Stimulated activated CD8-positive, alpha-beta memory T cell treated with anti-CD3 and anti-CD28 coated beads, Interleukin-7, amount 100 ng/mL, for 4 hours (primary cell): ENCODE data around the gene MORN1.

Experiments
- DNase-seq, 2 donors: peaks; one replicate each; pipeline ENCODE4 v3.0.0-alpha.2; 2020; ENCODE audit warnings: low read depth in 2 of 2

MORN1 gene

GRCh38 chr1:2320760-2321667 is 70.3 kb downstream of the MORN1 start:
- no peak for DNase-seq

- no peak for DNase-seq
These were observed 71.3 kb downstream of the MORN1 start for GRCh38 chr1:2320006-2320405.

GRCh38 chr1:2319291-2319690 is 72.1 kb downstream of the MORN1 start:
- no peak for DNase-seq

- no peak for DNase-seq
These were observed 72.8 kb downstream of the MORN1 start for GRCh38 chr1:2318314-2319278.

GRCh38 chr1:2317230-2318065 is 73.9 kb downstream of the MORN1 start:
- no peak for DNase-seq

- DNase-seq: no peak
These were observed 74.8 kb downstream of the MORN1 start for GRCh38 chr1:2316451-2316961.

GRCh38 chr1:2315674-2316450 is 75.5 kb downstream of the MORN1 start:
- DNase-seq: no peak

GRCh38 chr1:2314803-2315673 is 76.3 kb downstream of the MORN1 start:
- peak; percentile 33 to 64 for DNase-seq

GRCh38 chr1:2314273-2314802 is 77.0 kb downstream of the MORN1 start:
- DNase-seq: no peak

- no peak for DNase-seq
These were observed 77.6 kb downstream of the MORN1 start for GRCh38 chr1:2313651-2314261.

GRCh38 chr1:2312515-2313301 is 78.6 kb downstream of the MORN1 start:
- DNase-seq: no peak

- DNase-seq: no peak
These were observed 79.2 kb downstream of the MORN1 start for GRCh38 chr1:2312160-2312514.

- DNase-seq: peak; percentile 29 to 50
These were observed 79.9 kb downstream of the MORN1 start for GRCh38 chr1:2311184-2312032.

- no peak for DNase-seq
These were observed 80.8 kb downstream of the MORN1 start for GRCh38 chr1:2310332-2311183.

GRCh38 chr1:2308844-2309243 is 82.5 kb downstream of the MORN1 start:
- no peak for DNase-seq

- no peak for DNase-seq
These were observed 83.4 kb downstream of the MORN1 start for GRCh38 chr1:2307972-2308371.
